ENCODE measurements around the gene MIGA2.

DNA sequence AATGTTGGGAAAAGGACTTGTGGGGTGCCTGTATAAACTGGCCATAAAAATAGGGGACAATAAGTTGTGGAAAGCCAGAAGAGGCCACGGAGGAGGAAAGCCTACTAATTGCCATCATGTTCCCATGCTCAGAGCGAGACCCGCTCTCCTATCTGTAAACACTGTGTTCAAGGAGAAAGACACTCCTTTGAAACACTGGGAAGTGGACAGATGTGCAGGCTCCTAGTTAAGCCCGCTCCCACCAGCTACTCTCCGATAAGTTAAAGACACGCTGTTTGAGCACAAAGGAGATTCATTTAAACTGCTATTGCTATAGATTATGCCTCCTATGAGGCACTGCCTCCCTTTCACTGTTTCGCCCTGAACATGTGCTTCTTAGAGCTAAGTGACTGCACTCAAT, 64.9 kb downstream of the MIGA2 start:
- TF ChIP-seq, protein P1, sequence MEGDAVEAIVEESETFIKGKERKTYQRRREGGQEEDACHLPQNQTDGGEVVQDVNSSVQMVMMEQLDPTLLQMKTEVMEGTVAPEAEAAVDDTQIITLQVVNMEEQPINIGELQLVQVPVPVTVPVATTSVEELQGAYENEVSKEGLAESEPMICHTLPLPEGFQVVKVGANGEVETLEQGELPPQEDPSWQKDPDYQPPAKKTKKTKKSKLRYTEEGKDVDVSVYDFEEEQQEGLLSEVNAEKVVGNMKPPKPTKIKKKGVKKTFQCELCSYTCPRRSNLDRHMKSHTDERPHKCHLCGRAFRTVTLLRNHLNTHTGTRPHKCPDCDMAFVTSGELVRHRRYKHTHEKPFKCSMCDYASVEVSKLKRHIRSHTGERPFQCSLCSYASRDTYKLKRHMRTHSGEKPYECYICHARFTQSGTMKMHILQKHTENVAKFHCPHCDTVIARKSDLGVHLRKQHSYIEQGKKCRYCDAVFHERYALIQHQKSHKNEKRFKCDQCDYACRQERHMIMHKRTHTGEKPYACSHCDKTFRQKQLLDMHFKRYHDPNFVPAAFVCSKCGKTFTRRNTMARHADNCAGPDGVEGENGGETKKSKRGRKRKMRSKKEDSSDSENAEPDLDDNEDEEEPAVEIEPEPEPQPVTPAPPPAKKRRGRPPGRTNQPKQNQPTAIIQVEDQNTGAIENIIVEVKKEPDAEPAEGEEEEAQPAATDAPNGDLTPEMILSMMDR (IDR thresholded peaks at IDR 0.05), result no peak
- no peak for TF ChIP-seq EZH2 (IDR thresholded peaks at IDR 0.05; ENCODE audit: borderline replicate concordance, insufficient read depth, low read depth, low read length, poor library complexity, severe bottlenecking)

Measured in B cell (primary cell).